ENCODE data around the gene ETV6. TPM values are rescaled to one million over a fixed set of nuclear protein-coding genes. Genes with fewer than 3 reads are reported as not detected.

Gene ETV6
- total and polyA plus RNA-seq, 9 of the 15 experiments (the other 6 are each of a cell fraction or from before 2014, with no cell fraction given), result 0.81 to 12.7 (median 4.1) TPM

DNA sequence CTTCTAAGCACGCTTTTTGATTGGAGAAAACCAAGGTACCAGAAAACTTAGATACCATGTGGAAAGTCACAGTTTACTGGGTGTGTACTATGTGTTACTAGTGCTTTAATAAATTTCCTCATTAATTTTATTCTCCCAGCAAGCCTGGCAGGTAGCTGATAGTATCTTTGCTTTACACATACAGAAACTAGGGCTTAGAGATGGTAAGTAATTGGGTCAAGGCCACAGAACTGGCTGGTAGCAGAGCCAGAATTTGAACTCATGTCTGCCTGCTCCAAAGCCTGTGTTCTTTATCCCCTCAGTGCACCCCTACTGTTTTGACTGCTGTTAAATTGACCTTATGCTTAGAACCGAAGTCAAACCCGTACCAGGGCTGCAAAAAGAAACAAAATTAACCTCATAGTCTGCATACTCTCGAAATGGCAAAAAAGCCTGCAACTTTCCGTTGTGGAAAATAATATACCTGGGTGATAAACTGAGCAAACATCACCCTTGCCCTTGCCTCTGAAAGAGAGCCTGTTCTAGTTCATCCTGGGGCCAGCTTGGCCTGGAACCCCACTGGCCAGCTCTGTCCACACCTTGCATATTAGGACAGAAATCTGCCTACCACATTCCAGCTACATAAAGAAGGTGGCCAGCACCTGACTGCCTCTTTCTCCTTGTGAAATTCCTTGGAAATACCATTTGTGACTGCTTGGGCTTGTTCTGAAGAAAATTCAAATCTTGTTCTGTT, 118.9 kb downstream of the ETV6 start:
- ChIA-PET CTCF (ENCODE audit: low intra/inter-chr PET ratio) (no interaction called here), POLR2A (no interaction called here)
- Histone ChIP-seq H2AFZ (ENCODE audit: low read depth, low read length) (no peak overlapping the region), H3K27me3 (ENCODE audit: control insufficient read depth in 2 of 2, insufficient read depth in 2 of 2, low read length in 2 of 2) (no peaks in the 10 kb centered on the region), H3K4me1 (replicated peaks in 1 of 2; ENCODE audit: control insufficient read depth in 2 of 2, insufficient read depth in 2 of 2, low read length in 2 of 2) (peaks cover 0 to 4% of the 10 kb centered on the region in 2 experiments; a peak in 1 of 5 replicates), H3K79me2 (ENCODE audit: control insufficient read depth, insufficient read depth, low read length) (no peaks in the 10 kb centered on the region), H4K20me1 (replicated peaks; ENCODE audit: control insufficient read depth, insufficient read depth, low read length) (no peaks in the 10 kb centered on the region), H3K9ac (ENCODE audit: insufficient read depth in 1 of 2, low read depth in 2 of 2, low read length in 2 of 2) (no peak overlapping the region), H3K4me3 (no peak overlapping the region), H3K9me3 (replicated peaks; ENCODE audit: control insufficient read depth, insufficient read depth, low read depth, low read length) (no peaks in the 10 kb centered on the region), H3K36me3 (ENCODE audit: control insufficient read depth, insufficient read depth, low read length) (no peaks in the 10 kb centered on the region), H3K9me1 (ENCODE audit: control insufficient read depth, insufficient read depth, low read length) (no peaks in the 10 kb centered on the region), H3K27ac (ENCODE audit: extremely low read depth, low read depth, low read length) (no peak overlapping the region), H3K4me2 (ENCODE audit: insufficient read depth, low read length) (no peak overlapping the region)
- no peak for ATAC-seq
- in situ Hi-C loops (cut with MboI) (no loop called here), intact Hi-C loops (cut with micrococcal nuclease) (no loop called here)
- WGBS (ENCODE audit: insufficient coverage, low coverage, missing lambda C conversion rate), result 57% methylated on average over 5 of the region's 5 CpGs
- no TSS peak for BruUV-seq (replicated peaks)
- TF ChIP-seq, protein P1, sequence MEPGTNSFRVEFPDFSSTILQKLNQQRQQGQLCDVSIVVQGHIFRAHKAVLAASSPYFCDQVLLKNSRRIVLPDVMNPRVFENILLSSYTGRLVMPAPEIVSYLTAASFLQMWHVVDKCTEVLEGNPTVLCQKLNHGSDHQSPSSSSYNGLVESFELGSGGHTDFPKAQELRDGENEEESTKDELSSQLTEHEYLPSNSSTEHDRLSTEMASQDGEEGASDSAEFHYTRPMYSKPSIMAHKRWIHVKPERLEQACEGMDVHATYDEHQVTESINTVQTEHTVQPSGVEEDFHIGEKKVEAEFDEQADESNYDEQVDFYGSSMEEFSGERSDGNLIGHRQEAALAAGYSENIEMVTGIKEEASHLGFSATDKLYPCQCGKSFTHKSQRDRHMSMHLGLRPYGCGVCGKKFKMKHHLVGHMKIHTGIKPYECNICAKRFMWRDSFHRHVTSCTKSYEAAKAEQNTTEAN (CRISPR knock-in tag; IDR thresholded peaks at IDR 0.05), result no peak
- TF ChIP-seq ZBED1 (IDR thresholded peaks at IDR 0.05) (no peak), STAT5A (IDR thresholded peaks at IDR 0.05; ENCODE audit: borderline replicate concordance, low read length) (no peak), PTRF (tag; IDR thresholded peaks at IDR 0.05) (no peak), ESRRA (IDR thresholded peaks at IDR 0.05; ENCODE audit: borderline replicate concordance, low read depth) (no peak), ZNF79 (CRISPR knock-in tag; IDR thresholded peaks at IDR 0.05; ENCODE audit: low read depth) (no peak), SAFB2 (IDR thresholded peaks at IDR 0.05; ENCODE audit: borderline replicate concordance, low read depth, low read length, severe bottlenecking) (no peak), FOXJ2 (tag; IDR thresholded peaks at IDR 0.05) (no peak)
- TF ChIP-seq, protein P2, sequence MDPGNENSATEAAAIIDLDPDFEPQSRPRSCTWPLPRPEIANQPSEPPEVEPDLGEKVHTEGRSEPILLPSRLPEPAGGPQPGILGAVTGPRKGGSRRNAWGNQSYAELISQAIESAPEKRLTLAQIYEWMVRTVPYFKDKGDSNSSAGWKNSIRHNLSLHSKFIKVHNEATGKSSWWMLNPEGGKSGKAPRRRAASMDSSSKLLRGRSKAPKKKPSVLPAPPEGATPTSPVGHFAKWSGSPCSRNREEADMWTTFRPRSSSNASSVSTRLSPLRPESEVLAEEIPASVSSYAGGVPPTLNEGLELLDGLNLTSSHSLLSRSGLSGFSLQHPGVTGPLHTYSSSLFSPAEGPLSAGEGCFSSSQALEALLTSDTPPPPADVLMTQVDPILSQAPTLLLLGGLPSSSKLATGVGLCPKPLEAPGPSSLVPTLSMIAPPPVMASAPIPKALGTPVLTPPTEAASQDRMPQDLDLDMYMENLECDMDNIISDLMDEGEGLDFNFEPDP (CRISPR knock-in tag; IDR thresholded peaks at IDR 0.05), result no peak
- no peak for FAIRE-seq
- DNase-seq (ENCODE audit: extremely low read depth in 1 of 4, low spot score in 3 of 4), result no peak
